ENCODE measurements around the gene FARP1.
A peak's percentile ranks its signal among the peaks of the same experiment; 100 is the strongest.

FARP1 gene

DNA sequence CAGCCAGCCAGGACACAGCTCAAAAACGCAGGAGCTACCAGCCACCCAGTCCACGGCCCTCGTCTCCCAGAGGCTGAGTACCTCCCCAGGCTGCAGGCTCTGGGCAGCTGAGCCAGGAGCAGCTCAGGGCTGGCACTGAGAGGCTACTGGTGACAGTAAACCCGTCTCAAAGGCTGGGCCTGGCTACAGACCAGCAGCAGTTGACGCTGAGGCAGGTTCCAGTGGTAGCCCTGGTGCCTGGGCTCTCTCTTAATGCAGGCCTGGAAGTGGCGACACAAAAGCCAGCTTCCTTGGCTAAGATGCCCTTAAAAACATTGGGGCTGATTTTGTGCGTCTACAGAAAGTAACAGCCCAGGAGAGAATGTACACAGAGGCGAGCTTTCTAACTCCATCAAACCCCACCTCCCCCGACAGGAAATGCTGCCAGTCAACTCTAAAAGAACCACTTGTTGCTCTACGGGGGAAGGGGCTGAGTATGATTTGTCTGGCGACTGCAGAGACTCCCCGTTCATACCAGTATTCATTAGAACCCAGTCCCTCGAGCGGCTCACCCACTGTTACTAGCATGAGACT, 307.7 kb downstream of the FARP1 start:
- peak in 1 of 2 donors; percentile 12 for DNase-seq

DNA sequence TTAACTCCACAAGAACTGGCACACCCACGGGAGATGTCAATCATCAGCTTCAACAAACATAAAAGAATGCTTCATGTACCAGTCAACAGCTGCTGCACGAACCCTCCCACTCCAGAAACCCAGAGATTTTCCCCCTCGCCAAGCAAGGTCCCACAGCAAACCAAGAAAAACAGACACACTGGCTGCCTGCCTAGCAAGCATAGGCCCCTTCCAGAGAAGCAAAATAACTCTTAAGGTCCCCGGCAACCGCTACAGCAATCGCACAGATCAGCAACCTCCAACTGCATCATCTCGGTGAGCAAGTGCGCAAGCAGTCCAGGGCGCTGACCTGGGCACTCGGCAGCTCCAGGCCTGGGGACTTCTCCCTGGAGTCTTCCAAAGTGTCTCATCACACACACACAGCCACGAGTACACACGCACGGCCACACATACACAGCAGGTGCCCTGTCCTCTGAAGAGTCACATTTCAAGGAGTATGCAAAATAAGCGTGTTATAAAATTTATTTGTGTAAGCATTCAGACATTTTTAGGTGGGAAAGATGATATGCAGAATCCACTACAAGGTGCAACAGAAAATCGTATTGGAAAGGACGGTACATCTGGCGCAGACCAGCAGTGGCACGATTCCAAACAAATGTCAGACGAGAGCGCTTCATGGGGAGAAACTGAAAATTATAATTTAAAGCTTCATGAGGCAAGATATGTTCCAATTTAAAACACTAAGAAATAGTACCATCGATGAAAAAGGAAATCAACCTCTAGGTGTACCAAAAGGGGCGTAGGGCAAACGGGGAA, 309.0 kb downstream of the FARP1 start:
- no peak for DNase-seq

DNA sequence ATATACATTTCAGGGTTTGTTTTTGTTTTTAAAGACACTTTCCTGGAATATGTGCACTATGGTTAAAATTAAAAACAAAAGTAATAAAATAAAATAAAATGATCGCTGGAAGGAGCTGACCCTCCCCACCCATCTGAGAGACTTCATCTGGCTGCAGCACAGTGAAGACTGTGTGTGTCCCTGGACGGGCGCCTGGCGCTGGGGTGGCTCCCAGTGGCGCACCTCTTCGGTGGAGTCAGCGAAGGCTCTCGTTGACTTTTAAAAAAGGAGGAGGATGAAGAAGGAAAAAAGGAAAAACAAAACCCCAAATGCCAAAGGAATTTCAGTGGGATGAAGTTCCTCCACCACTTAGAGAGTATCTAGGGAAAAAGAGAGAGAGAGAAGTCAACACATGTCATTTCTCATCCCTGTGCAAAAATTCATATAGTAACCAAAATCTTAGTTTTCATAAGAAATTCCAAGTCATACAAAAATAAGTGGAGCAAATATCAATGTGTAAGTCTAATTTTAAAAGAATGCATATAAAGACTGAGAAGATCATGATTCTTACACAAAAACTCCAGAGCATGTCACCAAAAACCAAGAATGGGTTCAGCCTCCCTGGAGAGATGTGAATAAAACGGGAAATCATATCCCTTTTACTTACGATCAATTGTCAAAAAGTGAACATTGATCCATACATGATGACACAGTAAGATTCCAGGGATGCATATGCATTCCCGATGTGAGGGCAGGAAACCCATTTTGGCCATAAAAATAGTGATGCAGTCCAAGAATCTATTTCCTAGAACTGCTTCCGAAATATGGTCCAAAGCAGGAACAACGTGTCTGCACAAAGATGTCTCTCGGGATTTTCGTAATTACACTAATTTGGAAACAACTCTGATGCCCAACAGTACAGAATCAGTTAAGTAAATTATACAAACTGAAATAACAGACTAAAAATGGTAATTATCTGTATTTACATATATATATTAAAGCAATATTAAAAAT, 310.3 kb downstream of the FARP1 start:
- no peak for DNase-seq

GRCh38 chr13:98454389-98454881, 311.5 kb downstream of the FARP1 start:
- no peak for DNase-seq

DNA sequence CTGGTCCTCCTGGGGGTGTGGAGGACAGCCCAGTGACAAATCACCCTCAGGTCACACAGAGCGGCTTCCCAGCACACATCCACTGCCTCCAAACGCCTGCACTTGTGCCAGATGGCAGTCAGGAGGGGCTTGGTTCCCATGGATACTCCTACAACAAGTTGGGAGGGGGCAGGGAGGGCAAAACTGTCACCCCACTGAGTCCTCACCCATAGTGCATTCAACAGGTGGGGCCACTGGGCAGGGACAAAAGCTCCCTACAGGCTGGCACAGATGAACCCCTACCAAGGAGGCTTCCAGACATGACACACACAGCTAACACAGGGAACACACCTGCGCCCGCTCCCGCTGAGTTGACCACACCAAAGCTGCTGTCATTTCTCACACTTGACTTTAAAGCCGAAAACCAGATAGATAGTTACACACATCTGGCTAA, 313.5 kb downstream of the FARP1 start:
- DNase-seq: no peak

DNA sequence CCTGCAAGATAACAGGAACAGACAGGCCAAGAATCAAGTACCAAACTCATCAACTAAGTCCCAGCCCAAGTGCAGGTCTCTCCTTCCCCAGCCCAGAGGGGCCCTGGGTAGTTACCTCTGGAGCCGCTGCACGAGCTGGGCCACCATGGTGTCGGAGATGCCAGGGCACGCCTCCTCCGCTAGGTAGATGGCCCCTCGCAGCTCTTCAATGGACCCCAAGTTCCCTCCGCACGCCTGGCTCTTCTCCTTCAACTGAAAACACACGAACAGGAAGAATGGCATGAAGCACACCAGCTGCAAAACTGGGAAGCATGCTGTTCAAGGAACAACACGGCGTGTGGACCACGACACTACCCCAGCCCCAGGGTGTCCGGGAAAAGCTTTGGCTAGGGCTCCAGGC, 314.2 kb downstream of the FARP1 start:
- DNase-seq: no peak

GRCh38 chr13:98458431-98458830, 315.5 kb downstream of the FARP1 start:
- no peak for DNase-seq

DNA sequence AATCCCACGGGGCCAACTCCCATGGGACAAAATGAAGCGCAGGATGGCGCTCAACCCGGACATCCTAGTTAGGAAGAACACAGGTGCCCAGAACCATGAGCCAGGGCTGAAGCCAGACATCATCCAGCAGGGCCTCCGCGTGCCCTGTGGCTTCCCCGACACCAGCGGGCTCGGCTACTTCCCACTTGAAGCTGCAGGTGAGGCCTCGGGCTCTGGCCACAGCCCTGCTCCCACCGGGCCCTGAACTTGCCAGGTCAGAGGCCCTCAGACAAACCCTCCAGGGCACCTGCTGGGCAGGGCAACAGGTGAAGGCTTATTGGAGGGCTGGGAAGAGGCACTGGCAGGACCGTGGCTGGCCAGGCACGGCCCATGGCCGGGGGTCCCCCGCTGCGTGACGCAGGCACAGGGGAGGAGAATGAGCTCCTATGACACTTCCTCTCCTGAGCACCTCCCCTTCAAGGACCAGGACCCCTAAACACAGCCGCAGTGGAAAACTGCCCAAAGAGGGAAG, 316.3 kb downstream of the FARP1 start:
- DNase-seq: no peak

GRCh38 chr13:98459721-98460370, 317.0 kb downstream of the FARP1 start:
- DNase-seq: no peak

DNA sequence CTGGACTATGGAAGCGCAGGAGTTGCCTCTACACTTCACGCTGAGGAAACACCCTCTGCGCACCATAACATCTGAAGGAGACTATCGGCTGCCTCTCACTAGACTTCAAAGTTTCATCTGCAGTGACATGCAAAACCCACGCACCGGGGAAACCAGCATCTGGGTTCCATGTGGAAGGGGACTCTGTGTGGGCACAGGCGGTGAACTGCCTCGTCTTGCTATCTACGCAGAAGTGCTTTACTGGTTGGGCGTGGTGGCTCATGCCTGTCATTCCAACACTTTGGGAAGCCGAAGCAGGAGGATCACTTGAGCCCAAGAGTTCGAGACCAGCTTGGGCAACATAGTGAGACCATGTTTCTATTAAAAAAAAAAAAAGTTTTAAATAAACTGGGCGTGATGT, 317.6 kb downstream of the FARP1 start:
- no peak for DNase-seq

DNA sequence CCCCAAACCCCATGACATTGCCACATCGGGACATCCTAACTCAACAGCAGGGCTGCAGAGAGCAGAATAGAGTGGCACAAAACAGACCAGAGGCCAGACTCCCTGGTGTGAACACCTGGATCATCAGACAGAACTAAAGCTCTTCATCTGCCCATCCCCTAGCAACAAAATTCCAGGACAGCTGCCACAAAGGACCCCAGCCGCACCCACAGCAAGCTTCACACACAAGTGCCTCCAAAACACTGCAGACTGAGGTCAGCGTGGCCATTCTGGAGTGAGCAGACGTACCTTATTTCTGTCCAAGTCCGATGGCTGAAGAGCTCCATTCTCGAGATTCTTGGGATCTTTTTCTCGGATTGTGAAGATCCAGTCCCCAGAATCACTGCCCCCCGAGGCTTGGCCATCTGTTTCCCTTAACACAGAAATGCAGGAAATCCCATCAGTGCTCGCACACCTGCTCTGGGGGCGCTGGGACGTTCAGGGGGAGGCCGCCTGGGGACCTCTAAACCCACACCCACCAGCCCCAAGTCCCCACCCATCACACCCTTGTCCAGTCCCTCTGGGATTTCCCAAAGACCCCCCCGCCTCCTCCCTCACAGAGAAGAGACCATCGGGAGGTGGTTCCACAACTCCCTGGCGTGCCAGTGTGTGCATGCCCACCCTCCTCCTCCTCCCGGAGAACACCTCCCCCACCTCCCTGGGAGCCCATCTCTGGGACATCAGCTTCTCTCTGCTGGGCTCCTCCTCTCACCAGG, 318.8 kb downstream of the FARP1 start:
- DNase-seq: no peak

DNA sequence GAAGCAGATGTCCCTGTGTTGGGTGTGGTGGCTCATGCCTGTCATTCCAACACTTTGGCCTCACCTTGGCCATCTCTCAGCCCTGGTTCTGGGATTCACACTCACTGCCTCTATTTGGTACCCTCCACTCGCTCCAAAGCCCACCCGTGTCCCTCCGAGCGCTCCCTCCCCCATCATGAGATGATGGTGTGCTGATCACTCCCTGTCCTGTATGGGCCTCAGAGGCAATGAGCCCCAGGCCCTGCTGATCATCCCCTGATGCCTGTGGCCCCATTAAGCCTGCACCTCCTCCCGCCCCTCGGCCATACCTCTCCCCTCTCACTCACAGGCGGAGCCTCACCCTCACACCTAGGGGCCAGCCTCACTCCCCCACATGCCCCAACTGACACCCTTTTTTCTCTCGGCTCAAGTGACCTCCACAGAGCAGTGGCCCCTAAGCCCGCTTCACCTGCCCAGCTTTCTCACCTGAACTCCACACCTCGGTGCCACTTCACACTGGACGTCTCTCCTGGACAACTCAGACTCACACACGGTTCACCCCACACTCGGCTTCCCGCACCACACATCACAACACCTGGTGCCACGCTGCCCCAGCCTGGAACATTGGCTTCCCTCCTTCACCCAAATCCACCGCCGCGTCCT, 319.5 kb downstream of the FARP1 start:
- DNase-seq: no peak

DNA sequence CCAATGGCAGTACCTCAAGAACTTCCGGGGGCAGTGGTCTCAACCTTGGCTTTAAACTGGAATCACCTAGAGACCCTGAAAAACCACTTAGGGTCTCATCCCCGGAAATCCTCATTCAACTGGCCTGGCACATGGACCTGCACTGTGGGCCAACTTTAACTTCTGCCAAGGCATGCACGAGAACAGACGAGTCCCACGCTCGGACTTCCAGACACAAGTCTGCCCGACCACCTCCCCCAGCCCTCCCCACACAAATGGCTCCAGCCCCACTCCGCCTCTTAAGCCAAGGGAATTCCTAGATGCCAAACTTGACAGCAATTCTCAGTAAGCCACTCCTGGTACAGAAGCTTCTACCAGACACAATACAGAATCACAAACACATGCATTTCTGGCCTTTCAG, 320.1 kb downstream of the FARP1 start:
- no peak for DNase-seq

- peak; percentile 29 to 41 for DNase-seq
Observed at GRCh38 chr13:98466634-98467236, 323.8 kb downstream of the FARP1 start.

DNA sequence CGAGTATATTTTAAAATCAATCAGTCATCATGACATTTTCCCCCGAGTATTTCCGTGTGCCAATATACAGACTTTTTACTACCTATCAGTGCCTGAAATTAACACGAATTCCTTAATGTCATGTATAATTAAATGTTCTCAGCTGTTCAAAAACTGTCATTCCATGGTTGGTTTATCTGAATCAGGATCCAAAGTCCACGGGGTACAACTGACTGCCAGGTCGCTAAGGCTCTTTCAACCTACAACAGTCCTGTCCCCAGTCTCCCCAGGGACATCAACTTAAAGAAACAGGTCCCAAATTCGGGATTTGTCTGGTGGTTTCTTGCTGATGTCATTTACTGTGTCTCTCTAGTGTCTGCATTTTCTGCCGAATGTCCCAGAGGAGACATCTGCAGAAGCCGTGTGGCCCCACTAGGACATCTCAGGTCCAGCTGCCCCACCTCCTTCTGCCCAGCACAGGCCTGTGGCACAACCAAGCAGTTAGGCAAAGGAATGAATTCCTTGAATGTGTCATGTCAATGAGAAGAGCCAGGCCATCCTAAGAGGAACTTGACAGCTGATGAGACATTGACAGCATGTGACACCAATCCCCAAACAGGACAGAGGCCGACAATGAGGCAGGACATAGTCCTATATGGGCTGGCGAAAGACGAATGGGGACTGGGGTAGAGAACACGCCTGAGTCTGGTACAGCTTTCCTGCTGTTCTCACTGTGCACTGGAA, 324.5 kb downstream of the FARP1 start:
- no peak for DNase-seq

DNA sequence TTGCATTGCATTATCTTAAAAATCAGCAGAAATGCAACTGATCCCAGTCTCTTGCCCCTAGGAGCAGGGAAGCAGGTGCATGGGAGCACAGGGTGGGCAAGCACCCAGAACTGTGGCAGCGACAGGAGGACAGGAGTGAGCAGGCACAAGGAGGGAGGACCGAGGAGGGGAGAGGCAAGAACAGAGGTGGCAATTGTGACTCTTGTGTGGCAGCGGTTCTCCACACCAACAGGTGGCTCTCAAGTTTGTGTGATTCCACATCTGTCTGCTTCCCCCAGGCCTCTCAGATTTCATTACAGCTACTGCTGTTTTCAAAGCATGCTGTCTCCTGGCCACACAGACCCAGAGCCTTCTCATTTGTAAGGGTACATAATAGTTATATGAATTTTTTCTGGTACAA, 325.5 kb downstream of the FARP1 start:
- no peak for DNase-seq

DNA sequence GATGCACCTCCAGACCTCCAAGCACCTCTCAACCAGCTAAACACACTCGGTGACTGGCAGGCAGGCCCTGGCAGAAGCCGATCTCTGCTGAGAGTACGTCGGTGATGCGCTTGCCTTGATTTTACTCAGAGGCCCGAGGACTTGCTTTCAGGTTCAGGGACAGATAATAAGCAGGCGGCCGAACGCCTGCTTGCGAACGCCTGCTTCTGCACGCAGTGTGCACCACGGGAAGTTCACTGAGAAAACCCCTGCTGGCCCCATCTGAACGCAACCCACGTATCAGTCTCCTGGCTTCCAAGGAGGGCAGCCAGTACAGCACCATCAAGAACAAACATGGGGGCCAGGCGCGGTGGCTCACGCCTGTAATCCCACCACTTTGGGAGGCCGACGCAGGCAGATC, 326.0 kb downstream of the FARP1 start:
- DNase-seq: no peak

DNA sequence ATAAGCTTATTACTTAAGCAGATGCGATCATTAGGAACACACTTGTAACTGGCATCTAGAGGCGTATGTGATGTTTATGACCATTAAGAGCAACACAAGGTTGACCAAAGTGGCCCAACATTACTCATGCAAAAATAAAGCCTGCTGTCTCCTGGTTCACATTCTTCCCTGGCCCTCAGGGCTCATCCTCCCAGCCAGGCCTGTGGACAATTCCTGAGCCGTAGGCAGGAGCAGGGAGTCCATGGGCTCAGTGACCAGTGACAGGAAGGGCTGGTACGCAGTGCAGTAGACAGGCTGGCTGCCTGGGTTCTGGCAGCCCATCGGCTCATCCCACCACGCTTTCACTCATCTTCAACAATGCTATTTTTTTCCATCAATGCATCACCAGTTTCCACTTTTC, 328.0 kb downstream of the FARP1 start:
- DNase-seq: no peak

DNA sequence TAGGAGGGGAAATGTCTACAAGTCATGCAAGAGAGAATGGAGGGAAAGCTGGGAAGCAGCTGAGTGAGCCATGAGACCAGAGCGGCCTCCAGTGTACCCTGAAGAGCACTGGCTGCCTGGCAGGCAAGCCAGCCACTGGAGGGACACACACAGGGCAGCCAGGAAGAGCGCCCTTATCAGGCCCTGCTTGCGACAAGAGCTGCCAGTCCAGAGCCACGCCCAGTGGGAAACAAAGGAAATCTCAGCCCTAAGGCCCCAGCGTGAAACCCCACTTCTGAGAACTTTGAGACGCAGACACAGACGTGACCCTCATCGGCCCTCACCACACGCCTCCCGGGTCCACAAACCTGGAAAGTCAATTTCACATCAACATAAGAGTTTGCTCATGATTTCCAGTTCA, 329.0 kb downstream of the FARP1 start:
- no peak for DNase-seq

- no peak for DNase-seq
Observed at GRCh38 chr13:98473135-98473787, 330.4 kb downstream of the FARP1 start.

All from CD4-positive, alpha-beta T cell treated with Interleukin-4 for 1 hour (primary cell).